ENCODE data around the gene RILP.
A peak's percentile ranks its signal among the peaks of the same experiment; 100 is the strongest.

Gene RILP

GRCh38 chr17:1628856-1629503 is 20.7 kb downstream of the RILP start:
- DNase-seq = peak; percentile 80 to 88 (median 80)

GRCh38 chr17:1627982-1628855 is 21.4 kb downstream of the RILP start, which contains the start of gene SLC43A2:
Gene SLC43A2, minus strand, starts transcription at chr17:1628834. Its CDS starts 960 bp downstream, at chr17:1627874.
- peak; percentile 53 to 64 (median 58) for DNase-seq

DNA sequence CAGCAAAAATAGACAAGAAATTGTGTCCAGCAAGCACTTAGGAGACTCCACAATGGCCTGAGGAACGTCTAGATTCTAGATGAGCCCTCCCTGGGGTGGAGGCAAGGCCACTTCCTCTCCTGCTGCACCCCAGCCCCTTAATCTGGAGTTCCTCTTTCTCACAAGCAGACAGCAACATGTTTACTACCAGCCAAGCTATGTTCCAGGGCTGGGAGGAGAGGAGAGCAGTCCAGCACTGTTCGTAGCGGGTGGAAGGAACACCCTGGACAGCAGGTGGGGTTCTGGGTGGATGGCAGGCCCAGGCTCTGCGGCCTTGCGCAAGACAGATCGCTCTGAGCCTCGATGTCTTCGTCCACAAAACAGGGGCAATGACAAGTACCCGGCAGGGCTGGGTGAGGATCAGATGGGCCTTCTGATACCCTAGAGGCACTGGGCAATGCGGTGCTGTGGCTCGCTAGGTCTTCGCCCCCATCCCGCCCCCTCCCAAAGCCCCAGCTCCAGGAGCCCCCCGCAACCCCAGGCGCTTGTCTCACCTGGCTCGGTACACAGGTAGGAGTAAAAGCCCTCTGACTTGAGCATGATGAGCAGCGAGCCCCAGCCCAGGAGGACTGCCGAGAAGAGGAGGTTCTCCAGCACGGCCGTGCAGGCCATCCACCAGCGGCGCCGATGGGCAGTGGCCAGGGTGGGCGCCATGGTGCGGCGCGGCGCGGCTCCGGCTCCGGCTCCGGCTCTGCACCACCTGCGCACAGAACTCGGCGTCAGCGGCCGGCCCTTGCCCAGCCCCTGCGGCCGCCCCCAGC is 22.3 kb downstream of the RILP start:
- DNase-seq = no peak

- no peak for DNase-seq
These were observed 23.3 kb downstream of the RILP start for GRCh38 chr17:1626333-1626732.

DNA sequence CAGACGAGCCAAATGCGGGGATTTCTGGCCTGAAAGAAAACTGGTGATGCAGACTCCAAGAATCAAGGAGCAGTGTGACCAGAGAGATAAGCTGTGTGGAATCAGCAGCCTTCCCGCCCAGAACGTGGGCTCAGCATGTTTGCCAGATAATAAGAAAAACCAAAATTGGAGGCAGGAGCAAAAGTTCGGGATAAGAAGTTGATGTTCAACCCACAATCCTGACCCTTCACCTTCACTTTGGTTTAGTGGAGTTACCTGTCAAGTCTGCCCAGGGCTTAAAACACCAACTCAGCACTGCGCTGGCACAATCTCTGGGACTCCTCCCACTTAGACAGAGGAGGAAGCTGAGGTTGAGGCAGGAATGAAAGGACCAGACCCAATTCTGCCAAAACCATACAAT is 24.1 kb downstream of the RILP start:
- DNase-seq = no peak

DNA sequence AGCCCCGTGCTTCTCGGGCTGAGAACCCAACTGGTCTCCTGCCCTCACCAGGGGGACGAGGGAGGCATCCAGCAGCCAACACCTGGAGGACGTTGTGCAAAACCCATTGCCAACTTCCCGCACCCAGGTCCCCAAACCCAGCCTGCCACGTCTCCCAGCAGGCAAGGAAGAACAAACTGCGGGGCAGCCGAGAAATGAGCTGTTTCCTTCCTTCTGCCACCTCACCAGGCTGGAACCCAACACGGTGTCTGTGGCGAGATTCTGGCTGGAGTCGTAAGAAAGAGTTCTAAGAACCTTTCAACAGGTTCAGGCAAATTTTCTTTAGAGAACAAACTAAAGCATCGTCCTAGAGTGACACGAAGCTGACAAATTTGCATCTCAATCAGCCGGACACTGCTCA is 24.6 kb downstream of the RILP start:
- no peak for DNase-seq

DNA sequence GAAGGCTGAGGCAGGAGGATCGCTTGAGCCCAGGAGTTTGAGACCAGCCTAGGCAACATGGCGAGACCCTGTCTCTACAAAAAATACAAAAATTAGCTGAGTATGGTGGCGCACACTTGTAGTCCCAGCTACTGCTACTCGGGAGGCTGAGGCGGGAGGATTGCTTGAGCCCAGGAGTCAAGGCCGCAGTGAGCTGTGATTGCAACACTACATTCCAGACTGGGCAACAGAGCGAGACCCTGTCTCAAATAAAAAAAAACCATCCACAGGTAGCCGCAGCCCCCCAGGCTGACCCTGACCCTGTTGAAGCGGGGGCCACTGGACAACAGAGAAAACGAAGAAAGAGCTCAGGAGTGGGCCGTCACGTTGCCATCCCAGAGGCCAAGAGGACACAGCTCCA is 25.0 kb downstream of the RILP start:
- no peak for DNase-seq

GRCh38 chr17:1623057-1623630 is 26.5 kb downstream of the RILP start:
- no peak for DNase-seq

DNA sequence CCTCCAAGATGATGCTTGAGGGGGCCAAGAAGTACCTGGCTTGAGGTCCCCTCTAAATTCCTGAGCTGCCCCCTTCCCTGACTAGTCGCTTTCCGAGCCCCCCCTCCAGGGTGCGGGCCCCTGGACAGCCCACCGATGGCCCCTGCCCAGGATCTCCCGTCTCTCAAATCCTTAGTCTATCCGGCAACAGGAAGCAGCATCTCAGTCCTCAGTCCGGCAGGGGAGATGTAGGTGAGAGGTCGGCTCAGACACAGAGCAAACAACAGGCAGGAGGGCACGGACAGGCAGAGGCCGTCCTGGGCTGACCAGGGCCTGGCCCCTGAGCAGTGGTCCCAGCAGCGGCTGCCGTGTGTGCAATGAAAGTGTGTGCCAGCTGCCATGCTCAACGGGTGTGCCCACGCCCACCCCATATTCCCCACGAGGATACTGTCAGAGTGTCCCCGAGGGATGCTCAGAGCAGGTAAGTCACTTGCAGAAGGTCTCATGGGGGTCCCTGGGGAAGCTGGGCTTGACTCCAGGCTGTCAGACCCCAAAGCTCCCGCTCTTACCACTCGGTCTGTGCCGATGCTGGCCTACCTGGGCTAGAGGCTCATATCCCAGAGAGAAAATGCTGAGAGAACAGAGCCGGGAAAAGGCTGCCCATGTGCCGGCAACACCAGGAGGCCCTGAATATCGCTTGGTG is 28.3 kb downstream of the RILP start:
- no peak for DNase-seq

- DNase-seq = no peak
These were observed 29.2 kb downstream of the RILP start for GRCh38 chr17:1620486-1620885.

- no peak for DNase-seq
These were observed 32.0 kb downstream of the RILP start for GRCh38 chr17:1617620-1618174.

- DNase-seq = no peak
These were observed 33.6 kb downstream of the RILP start for GRCh38 chr17:1616101-1616500.

GRCh38 chr17:1612400-1612799 is 37.3 kb downstream of the RILP start:
- DNase-seq = no peak

DNA sequence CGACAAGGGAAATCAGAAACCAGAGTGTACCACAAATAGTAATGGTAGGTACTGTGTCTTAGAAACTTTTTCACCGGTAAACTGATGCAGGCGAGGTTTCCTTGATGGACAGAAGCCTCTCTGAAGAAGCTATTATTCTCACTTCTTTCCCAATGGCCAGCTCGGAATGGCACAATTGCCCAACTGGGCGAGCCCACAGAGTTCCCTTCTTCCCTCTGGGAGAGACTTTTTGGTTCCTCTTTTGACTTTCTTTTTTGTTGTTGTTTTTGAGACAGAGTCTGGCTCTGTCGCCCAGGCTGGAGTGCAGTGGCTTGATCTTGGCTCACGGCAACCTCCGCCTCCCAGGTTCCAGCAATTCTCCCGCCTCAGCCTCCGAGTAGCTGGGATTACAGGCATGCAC is 38.0 kb downstream of the RILP start:
- DNase-seq = no peak

GRCh38 chr17:1608676-1609075 is 41.0 kb downstream of the RILP start:
- DNase-seq = no peak

GRCh38 chr17:1607971-1608320 is 41.7 kb downstream of the RILP start:
- no peak for DNase-seq

- no peak for DNase-seq
These were observed 43.2 kb downstream of the RILP start for GRCh38 chr17:1606352-1606985.

- DNase-seq = no peak
These were observed 43.9 kb downstream of the RILP start for GRCh38 chr17:1605681-1606351.

GRCh38 chr17:1604831-1605528 is 44.7 kb downstream of the RILP start:
- no peak for DNase-seq

GRCh38 chr17:1601571-1601970 is 48.1 kb downstream of the RILP start:
- DNase-seq = no peak

Data from activated CD4-positive, CD25-positive, alpha-beta regulatory T cell (primary cell).